ENCODE data around the gene CDH18. TPM values are rescaled to one million over a fixed set of nuclear protein-coding genes. Genes with fewer than 3 reads are reported as not detected.
"Not testable (repeated sequence)": the region's sequence is repeated elsewhere in the genome, so short reads cannot be mapped to it uniquely, and the experiment has no call there.

CDH18 gene
- total RNA-seq, 1 experiment from 2014 or later = 0.15 TPM

GRCh38 chr5:19777363-19777762 lies 210.6 kb downstream of the CDH18 start:
- ATAC-seq (no peak), DNase-seq (no peak)
- H4K20me1 ChIP-seq (ENCODE audit: low read length) = no peaks in the 10 kb centered on the region
- H3K27ac ChIP-seq (ENCODE audit: low read length) = no peak overlapping the region
- no peaks in the 10 kb centered on the region for H3K36me3 ChIP-seq (ENCODE audit: low read depth, low read length)
- no TSS peak for BruUV-seq (replicated peaks)
- no peak overlapping the region for H3K9ac ChIP-seq (ENCODE audit: low read length)
- H3K27me3 ChIP-seq (ENCODE audit: low read length) = no peaks in the 10 kb centered on the region
- no peaks in the 10 kb centered on the region for H3K9me2 ChIP-seq (replicated peaks; ENCODE audit: low read length)
- H3K4me3 ChIP-seq (ENCODE audit: low read length) = no peak overlapping the region
- no peaks in the 10 kb centered on the region for H3F3A ChIP-seq (ENCODE audit: low read length, unreplicated experiment)
- ChIA-PET POLR2A (ENCODE audit: unreplicated experiment) (no interaction called here), CTCF (no interaction called here)
- intact Hi-C loops (cut with micrococcal nuclease) = no loop called here
- TF ChIP-seq EZH2phosphoT487 (IDR thresholded peaks at IDR 0.05; ENCODE audit: borderline replicate concordance, low read length) = no peak
- TF ChIP-seq EZH2 (IDR thresholded peaks at IDR 0.05; ENCODE audit: low read length, unreplicated experiment) = no peak
- no peak for TF ChIP-seq CTCF (conservative IDR thresholded peaks at IDR 0.05; ENCODE audit: low read depth, low read length)
- H2AFZ ChIP-seq (ENCODE audit: low read length) = no peak overlapping the region
- H3K79me2 ChIP-seq (ENCODE audit: low read length) = no peaks in the 10 kb centered on the region
- no peak overlapping the region for H3K4me2 ChIP-seq (ENCODE audit: low read length)
- no peaks in the 10 kb centered on the region for H3K9me3 ChIP-seq (ENCODE audit: low read length)
- H3K4me1 ChIP-seq (ENCODE audit: insufficient read depth, low read length) = no peaks in the 10 kb centered on the region

GRCh38 chr5:19776886-19777285 lies 211.1 kb downstream of the CDH18 start:
- H3K36me3 ChIP-seq (ENCODE audit: low read depth, low read length); H3K79me2 ChIP-seq (ENCODE audit: low read length); H3K9ac ChIP-seq (ENCODE audit: low read length); H3K4me3 ChIP-seq (ENCODE audit: low read length); CTCF ChIA-PET; H3K4me2 ChIP-seq (ENCODE audit: low read length); H3K9me2 ChIP-seq (replicated peaks; ENCODE audit: low read length); POLR2A ChIA-PET (ENCODE audit: unreplicated experiment); intact Hi-C loops (cut with micrococcal nuclease); H2AFZ ChIP-seq (ENCODE audit: low read length); DNase-seq; H3K27me3 ChIP-seq (ENCODE audit: low read length); H4K20me1 ChIP-seq (ENCODE audit: low read length); H3K4me1 ChIP-seq (ENCODE audit: insufficient read depth, low read length); H3K9me3 ChIP-seq (ENCODE audit: low read length); H3K27ac ChIP-seq (ENCODE audit: low read length); H3F3A ChIP-seq (ENCODE audit: low read length, unreplicated experiment); BruUV-seq (replicated peaks); ATAC-seq: not testable (repeated sequence)

- H3F3A ChIP-seq (ENCODE audit: low read length, unreplicated experiment) = no peaks in the 10 kb centered on the region
- no peaks in the 10 kb centered on the region for H3K79me2 ChIP-seq (ENCODE audit: low read length)
- intact Hi-C loops (cut with micrococcal nuclease) = no loop called here
- H3K9me3 ChIP-seq (ENCODE audit: low read length) = no peaks in the 10 kb centered on the region
- no TSS peak for BruUV-seq (replicated peaks)
- DNase-seq = peak; percentile 18
- TF ChIP-seq EZH2phosphoT487 (IDR thresholded peaks at IDR 0.05; ENCODE audit: borderline replicate concordance, low read length) = no peak
- TF ChIP-seq CTCF (conservative IDR thresholded peaks at IDR 0.05; ENCODE audit: low read depth, low read length) = no peak
- no peak for TF ChIP-seq EZH2 (IDR thresholded peaks at IDR 0.05; ENCODE audit: low read length, unreplicated experiment)
- no peaks in the 10 kb centered on the region for H3K36me3 ChIP-seq (ENCODE audit: low read depth, low read length)
- H3K4me3 ChIP-seq (ENCODE audit: low read length) = no peak overlapping the region
- 0 out of 2 replicates have a peak overlapping the region, but pooled peaks have one; percentile 11 for H2AFZ ChIP-seq (ENCODE audit: low read length)
- H3K4me2 ChIP-seq (ENCODE audit: low read length) = no peak overlapping the region
- H3K9me2 ChIP-seq (replicated peaks; ENCODE audit: low read length) = no peaks in the 10 kb centered on the region
- H3K4me1 ChIP-seq (ENCODE audit: insufficient read depth, low read length) = peaks cover 8% of the 10 kb centered on the region
- no peak overlapping the region for H3K9ac ChIP-seq (ENCODE audit: low read length)
- peak; percentile 37 for ATAC-seq
- ChIA-PET POLR2A (ENCODE audit: unreplicated experiment) (no interaction called here), CTCF (no interaction called here)
- no peaks in the 10 kb centered on the region for H4K20me1 ChIP-seq (ENCODE audit: low read length)
- no peaks in the 10 kb centered on the region for H3K27me3 ChIP-seq (ENCODE audit: low read length)
- H3K27ac ChIP-seq (ENCODE audit: low read length) = no peak overlapping the region
Measured at GRCh38 chr5:19771174-19771835, 216.7 kb downstream of the CDH18 start.
